Measurements from ENCODE around the gene POLR1H.

Gene POLR1H

DNA sequence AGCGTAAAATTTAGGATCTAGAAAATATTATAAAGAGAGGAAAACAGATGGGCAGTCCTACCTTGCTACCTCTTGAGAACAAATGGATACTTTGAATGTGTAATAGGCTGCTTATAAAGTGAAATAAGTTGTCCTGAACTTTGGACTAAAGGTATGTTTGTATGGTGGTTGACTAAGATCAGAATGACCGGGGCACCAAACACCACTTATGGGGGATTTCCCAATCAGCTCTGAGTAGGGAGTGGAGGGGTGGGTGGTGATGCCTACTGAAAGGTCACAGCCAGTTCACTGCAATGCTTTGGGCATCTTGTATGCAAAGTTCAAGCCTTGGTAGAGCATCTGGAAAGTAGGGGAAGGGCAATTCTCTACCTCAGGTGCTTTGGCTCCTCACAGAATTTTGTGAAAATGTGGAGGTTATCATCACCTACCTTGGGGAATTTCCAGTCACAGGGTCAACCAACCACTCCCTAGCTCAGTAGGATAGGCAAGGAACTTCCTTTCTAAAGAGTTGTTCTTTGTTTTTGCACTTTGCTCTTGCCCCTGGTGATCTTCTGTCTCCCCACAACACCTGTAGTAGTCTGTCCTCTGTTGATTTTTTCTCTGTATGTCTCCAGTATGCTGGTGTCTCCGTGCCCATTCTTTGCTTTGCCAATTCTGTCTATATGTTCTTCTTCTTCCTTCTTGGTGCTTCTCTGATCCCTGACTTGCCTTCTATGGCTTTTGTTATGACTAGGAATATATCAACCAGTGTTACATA is 52.1 kb downstream of the POLR1H start, which contains the start of gene TRIM31:
TRIM31 (minus strand) TSS at position 88 of the 757 bp plus-strand sequence. CDS start 285 bp downstream, outside the sequence.
- ChIA-PET POLR2A (no interaction called here), CTCF (interaction anchor here (1.0 to 22.6 kb wide), 3 partner anchors 10 to 21 kb away, joined by 3 to 444 read pairs (median 8); partner anchors contain the start of gene TRIM40)
- H3K4me3 ChIP-seq (ENCODE audit: low read depth, low read length) = no peak within 1 kb of the TSS
- TF ChIP-seq, protein P1, sequence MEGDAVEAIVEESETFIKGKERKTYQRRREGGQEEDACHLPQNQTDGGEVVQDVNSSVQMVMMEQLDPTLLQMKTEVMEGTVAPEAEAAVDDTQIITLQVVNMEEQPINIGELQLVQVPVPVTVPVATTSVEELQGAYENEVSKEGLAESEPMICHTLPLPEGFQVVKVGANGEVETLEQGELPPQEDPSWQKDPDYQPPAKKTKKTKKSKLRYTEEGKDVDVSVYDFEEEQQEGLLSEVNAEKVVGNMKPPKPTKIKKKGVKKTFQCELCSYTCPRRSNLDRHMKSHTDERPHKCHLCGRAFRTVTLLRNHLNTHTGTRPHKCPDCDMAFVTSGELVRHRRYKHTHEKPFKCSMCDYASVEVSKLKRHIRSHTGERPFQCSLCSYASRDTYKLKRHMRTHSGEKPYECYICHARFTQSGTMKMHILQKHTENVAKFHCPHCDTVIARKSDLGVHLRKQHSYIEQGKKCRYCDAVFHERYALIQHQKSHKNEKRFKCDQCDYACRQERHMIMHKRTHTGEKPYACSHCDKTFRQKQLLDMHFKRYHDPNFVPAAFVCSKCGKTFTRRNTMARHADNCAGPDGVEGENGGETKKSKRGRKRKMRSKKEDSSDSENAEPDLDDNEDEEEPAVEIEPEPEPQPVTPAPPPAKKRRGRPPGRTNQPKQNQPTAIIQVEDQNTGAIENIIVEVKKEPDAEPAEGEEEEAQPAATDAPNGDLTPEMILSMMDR (IDR thresholded peaks at IDR 0.05; ENCODE audit: insufficient read depth, low read length, missing control alignments) = no peak
- no peak for DNase-seq (ENCODE audit: low read depth, low spot score)

GRCh38 chr6:30113841-30114240 is 52.8 kb downstream of the POLR1H start:
- no peak overlapping the region for H3K4me3 ChIP-seq (ENCODE audit: low read depth, low read length)
- DNase-seq (ENCODE audit: low read depth, low spot score) = no peak
- TF ChIP-seq, protein P1 (IDR thresholded peaks at IDR 0.05; ENCODE audit: insufficient read depth, low read length, missing control alignments) = no peak
- ChIA-PET CTCF (interaction anchor here (1.0 to 22.6 kb wide), 2 partner anchors 10 to 20 kb away, joined by 3 to 444 read pairs; partner anchors contain the start of gene TRIM40), POLR2A (no interaction called here)

Data from AG04449 (cell line).